ENCODE results near the gene IL22RA2. TPM values are rescaled to one million over a fixed set of nuclear protein-coding genes. Genes with fewer than 3 reads are reported as not detected.
A peak's percentile ranks its signal among the peaks of the same experiment; 100 is the strongest.

The IL22RA2 gene
- total and polyA plus RNA-seq, 9 of the 15 experiments (the other 6 are each of a cell fraction or from before 2014, with no cell fraction given): 0.03 TPM; not detected in 8

DNA sequence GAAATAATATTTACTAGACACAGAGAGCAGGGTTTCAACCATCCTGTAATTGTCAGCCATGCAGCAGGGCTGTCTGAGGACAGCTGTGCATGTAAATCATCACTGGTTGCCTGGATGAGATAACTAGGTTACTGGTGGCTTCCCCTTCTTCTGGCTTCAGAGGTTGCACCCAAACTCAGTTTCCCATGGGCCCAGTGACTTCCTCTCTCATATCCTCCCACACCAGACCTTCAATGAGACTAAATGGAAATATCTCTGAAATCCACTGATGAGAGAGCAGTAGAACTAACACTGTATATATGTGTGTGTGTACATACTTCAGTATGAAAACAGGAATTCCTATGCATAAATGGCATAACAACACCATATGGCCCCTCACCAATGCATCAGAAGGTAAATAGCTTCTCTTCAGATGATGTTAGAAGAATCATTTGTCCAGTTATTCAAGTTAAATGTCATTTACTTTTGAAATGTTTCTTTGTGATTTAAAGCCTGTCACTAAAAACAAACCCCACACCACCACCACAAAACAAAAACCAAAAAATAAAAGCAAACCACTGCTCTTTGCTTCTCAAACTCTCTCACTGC is 77.7 kb downstream of the IL22RA2 start (continued):
- TF ChIP-seq GABPA (tag; conservative IDR thresholded peaks at IDR 0.05; ENCODE audit: low read depth) (peak; percentile 24; the same call in 1 of the 2 replicates), JUNB (CRISPR knock-in tag; conservative IDR thresholded peaks at IDR 0.05) (no peak), SRSF3 (IDR thresholded peaks at IDR 0.05; ENCODE audit: insufficient read depth, low read length) (no peak), ZNF507 (tag; conservative IDR thresholded peaks at IDR 0.05) (no peak), ZNF408 (CRISPR knock-in tag; IDR thresholded peaks at IDR 0.05; ENCODE audit: low read depth) (no peak), SMARCC2 (IDR thresholded peaks at IDR 0.05; ENCODE audit: low read depth) (no peak), NBN (IDR thresholded peaks at IDR 0.05; ENCODE audit: low read depth) (no peak), KDM4B (IDR thresholded peaks at IDR 0.05; ENCODE audit: borderline replicate concordance in 2 of 2, low read depth in 1 of 2) (no peak), OTX1 (CRISPR knock-in tag; IDR thresholded peaks at IDR 0.05) (no peak), ZNF324 (CRISPR knock-in tag; IDR thresholded peaks at IDR 0.05) (0 out of 2 replicates have a peak, but pooled peaks have one; percentile 41), ZNF589 (CRISPR knock-in tag; IDR thresholded peaks at IDR 0.05; ENCODE audit: low read depth) (no peak), BHLHE40 (IDR thresholded peaks at IDR 0.05; ENCODE audit: low read length) (no peak), NR3C1 (CRISPR knock-in tag; IDR thresholded peaks at IDR 0.05) (no peak), ARNT (IDR thresholded peaks at IDR 0.05) (no peak), CCAR2 (IDR thresholded peaks at IDR 0.05; ENCODE audit: low read depth, low read length) (no peak), SRSF7 (optimal IDR thresholded peaks at IDR 0.05; ENCODE audit: low read depth, low read length) (no peak), HMG20A (CRISPR knock-in tag; conservative IDR thresholded peaks at IDR 0.05) (no peak), POLR2A (conservative IDR thresholded peaks at IDR 0.05) (no peak), POLR3A (IDR thresholded peaks at IDR 0.05; ENCODE audit: borderline replicate concordance, extremely low read depth, insufficient read depth, insufficient read length) (no peak)
- TF ChIP-seq, protein P1, sequence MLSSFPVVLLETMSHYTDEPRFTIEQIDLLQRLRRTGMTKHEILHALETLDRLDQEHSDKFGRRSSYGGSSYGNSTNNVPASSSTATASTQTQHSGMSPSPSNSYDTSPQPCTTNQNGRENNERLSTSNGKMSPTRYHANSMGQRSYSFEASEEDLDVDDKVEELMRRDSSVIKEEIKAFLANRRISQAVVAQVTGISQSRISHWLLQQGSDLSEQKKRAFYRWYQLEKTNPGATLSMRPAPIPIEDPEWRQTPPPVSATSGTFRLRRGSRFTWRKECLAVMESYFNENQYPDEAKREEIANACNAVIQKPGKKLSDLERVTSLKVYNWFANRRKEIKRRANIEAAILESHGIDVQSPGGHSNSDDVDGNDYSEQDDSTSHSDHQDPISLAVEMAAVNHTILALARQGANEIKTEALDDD (IDR thresholded peaks at IDR 0.05): peak; percentile 68; the same call in 1 of the 2 replicates
- TF ChIP-seq, protein P2, sequence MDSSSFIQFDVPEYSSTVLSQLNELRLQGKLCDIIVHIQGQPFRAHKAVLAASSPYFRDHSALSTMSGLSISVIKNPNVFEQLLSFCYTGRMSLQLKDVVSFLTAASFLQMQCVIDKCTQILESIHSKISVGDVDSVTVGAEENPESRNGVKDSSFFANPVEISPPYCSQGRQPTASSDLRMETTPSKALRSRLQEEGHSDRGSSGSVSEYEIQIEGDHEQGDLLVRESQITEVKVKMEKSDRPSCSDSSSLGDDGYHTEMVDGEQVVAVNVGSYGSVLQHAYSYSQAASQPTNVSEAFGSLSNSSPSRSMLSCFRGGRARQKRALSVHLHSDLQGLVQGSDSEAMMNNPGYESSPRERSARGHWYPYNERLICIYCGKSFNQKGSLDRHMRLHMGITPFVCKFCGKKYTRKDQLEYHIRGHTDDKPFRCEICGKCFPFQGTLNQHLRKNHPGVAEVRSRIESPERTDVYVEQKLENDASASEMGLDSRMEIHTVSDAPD (CRISPR knock-in tag; IDR thresholded peaks at IDR 0.05): no peak
- TF ChIP-seq, protein P3, sequence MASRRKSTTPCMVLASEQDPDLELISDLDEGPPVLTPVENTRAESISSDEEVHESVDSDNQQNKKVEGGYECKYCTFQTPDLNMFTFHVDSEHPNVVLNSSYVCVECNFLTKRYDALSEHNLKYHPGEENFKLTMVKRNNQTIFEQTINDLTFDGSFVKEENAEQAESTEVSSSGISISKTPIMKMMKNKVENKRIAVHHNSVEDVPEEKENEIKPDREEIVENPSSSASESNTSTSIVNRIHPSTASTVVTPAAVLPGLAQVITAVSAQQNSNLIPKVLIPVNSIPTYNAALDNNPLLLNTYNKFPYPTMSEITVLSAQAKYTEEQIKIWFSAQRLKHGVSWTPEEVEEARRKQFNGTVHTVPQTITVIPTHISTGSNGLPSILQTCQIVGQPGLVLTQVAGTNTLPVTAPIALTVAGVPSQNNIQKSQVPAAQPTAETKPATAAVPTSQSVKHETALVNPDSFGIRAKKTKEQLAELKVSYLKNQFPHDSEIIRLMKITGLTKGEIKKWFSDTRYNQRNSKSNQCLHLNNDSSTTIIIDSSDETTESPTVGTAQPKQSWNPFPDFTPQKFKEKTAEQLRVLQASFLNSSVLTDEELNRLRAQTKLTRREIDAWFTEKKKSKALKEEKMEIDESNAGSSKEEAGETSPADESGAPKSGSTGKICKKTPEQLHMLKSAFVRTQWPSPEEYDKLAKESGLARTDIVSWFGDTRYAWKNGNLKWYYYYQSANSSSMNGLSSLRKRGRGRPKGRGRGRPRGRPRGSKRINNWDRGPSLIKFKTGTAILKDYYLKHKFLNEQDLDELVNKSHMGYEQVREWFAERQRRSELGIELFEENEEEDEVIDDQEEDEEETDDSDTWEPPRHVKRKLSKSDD (conservative IDR thresholded peaks at IDR 0.05; ENCODE audit: low read length): no peak
- TF ChIP-seq, protein P4, sequence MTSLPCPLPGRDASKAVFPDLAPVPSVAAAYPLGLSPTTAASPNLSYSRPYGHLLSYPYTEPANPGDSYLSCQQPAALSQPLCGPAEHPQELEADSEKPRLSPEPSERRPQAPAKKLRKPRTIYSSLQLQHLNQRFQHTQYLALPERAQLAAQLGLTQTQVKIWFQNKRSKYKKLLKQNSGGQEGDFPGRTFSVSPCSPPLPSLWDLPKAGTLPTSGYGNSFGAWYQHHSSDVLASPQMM (CRISPR knock-in tag; IDR thresholded peaks at IDR 0.05): no peak

All from K562 (cell line).